Measurements from ENCODE around the gene ADCYAP1R1. TPM values are rescaled to one million over a fixed set of nuclear protein-coding genes. Genes with fewer than 3 reads are reported as not detected.
A peak's percentile ranks its signal among the peaks of the same experiment; 100 is the strongest.

The ADCYAP1R1 gene
- total and polyA plus RNA-seq, 3 experiments from 2014 or later: not detected

- no peak for DNase-seq
- no peaks in the 10 kb centered on the region for H3K27me3 ChIP-seq (ENCODE audit: insufficient read depth, low read length, poor library complexity, severe bottlenecking)
- H3K27ac Mint-ChIP-seq: no peak overlapping the region
- H3K27ac ChIP-seq (ENCODE audit: low read depth, low read length): no peak overlapping the region
- no peaks in the 10 kb centered on the region for H3K36me3 Mint-ChIP-seq
- H3K4me3 ChIP-seq (ENCODE audit: low read length): no peak overlapping the region
- ChIA-PET POLR2A (no interaction called here), CTCF (no interaction called here)
- peaks cover 0 to 3% (median 0%) of the 10 kb centered on the region in 5 donors for H3K9me3 Mint-ChIP-seq
- no peaks in the 10 kb centered on the region for H3K4me1 ChIP-seq (ENCODE audit: insufficient read depth, low read length)
- no peaks in the 10 kb centered on the region for H3K4me1 Mint-ChIP-seq
- H3K9me3 ChIP-seq (ENCODE audit: low read length): no peaks in the 10 kb centered on the region
- H3K36me3 ChIP-seq (ENCODE audit: insufficient read depth, low read length): no peaks in the 10 kb centered on the region
- H3K4me3 Mint-ChIP-seq: no peak overlapping the region
- H3K27me3 Mint-ChIP-seq: peaks cover 6 to 16% of the 10 kb centered on the region in 2 donors
These were observed 71.6 kb downstream of the ADCYAP1R1 start for GRCh38 chr7:31123726-31124125.

GRCh38 chr7:31125171-31125570, 73.1 kb downstream of the ADCYAP1R1 start:
- Histone ChIP-seq H3K27me3 (ENCODE audit: insufficient read depth, low read length, poor library complexity, severe bottlenecking) (no peaks in the 10 kb centered on the region), H3K36me3 (ENCODE audit: insufficient read depth, low read length) (no peaks in the 10 kb centered on the region), H3K4me1 (ENCODE audit: insufficient read depth, low read length) (no peaks in the 10 kb centered on the region), H3K27ac (ENCODE audit: low read depth, low read length) (no peak overlapping the region), H3K4me3 (ENCODE audit: low read length) (no peak overlapping the region), H3K9me3 (ENCODE audit: low read length) (no peaks in the 10 kb centered on the region)
- H3K36me3 Mint-ChIP-seq: no peaks in the 10 kb centered on the region
- peaks cover 6 to 27% of the 10 kb centered on the region in 2 donors for H3K27me3 Mint-ChIP-seq
- ChIA-PET CTCF (interaction anchor here (1.2 kb wide), 1 partner anchor 9 kb away, joined by 6 read pairs; no protein-coding TSS in a partner anchor), POLR2A (no interaction called here)
- no peak for DNase-seq
- H3K4me3 Mint-ChIP-seq: no peak overlapping the region
- H3K4me1 Mint-ChIP-seq: no peaks in the 10 kb centered on the region
- peaks cover 0 to 3% (median 0%) of the 10 kb centered on the region in 5 donors for H3K9me3 Mint-ChIP-seq
- H3K27ac Mint-ChIP-seq: no peak overlapping the region

GRCh38 chr7:31126976-31127375, 74.9 kb downstream of the ADCYAP1R1 start:
- Mint-ChIP-seq H3K36me3 (no peaks in the 10 kb centered on the region), H3K27me3 (peaks cover 6 to 28% of the 10 kb centered on the region in 2 donors), H3K9me3 (peaks cover 0 to 3% (median 0%) of the 10 kb centered on the region in 5 donors), H3K27ac (no peak overlapping the region), H3K4me1 (no peaks in the 10 kb centered on the region), H3K4me3 (no peak overlapping the region)
- no peak for DNase-seq
- Histone ChIP-seq H3K36me3 (ENCODE audit: insufficient read depth, low read length) (no peaks in the 10 kb centered on the region), H3K9me3 (ENCODE audit: low read length) (no peaks in the 10 kb centered on the region), H3K4me1 (ENCODE audit: insufficient read depth, low read length) (no peaks in the 10 kb centered on the region), H3K4me3 (ENCODE audit: low read length) (no peak overlapping the region), H3K27me3 (ENCODE audit: insufficient read depth, low read length, poor library complexity, severe bottlenecking) (no peaks in the 10 kb centered on the region), H3K27ac (ENCODE audit: low read depth, low read length) (no peak overlapping the region)
- POLR2A ChIA-PET: no interaction called here
- CTCF ChIA-PET: no interaction called here

DNA sequence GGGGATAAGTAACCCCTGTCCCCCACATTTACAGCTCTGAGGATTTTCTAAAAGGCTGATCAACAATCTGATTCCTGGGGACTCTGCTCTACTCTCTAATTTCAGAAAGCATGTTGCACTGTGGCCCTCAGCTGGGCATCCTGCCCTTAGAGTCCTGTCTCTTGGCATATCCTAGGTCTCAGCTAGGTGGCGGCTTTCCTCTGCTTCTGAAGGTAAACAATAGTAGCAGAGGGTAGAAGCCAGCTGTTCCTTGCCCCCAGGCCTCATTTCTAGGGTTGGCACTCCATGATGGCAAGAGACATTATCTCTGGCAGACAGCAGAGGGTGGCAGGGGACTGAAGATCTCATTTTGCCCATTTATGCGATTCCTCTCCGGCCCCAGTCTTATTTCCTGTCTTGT, 77.0 kb downstream of the ADCYAP1R1 start:
- Histone ChIP-seq H3K27ac (ENCODE audit: low read depth, low read length) (no peak overlapping the region), H3K4me3 (ENCODE audit: low read length) (no peak overlapping the region), H3K27me3 (ENCODE audit: insufficient read depth, low read length, poor library complexity, severe bottlenecking) (no peaks in the 10 kb centered on the region), H3K4me1 (ENCODE audit: insufficient read depth, low read length) (no peaks in the 10 kb centered on the region), H3K36me3 (ENCODE audit: insufficient read depth, low read length) (no peaks in the 10 kb centered on the region), H3K9me3 (ENCODE audit: low read length) (no peaks in the 10 kb centered on the region)
- H3K9me3 Mint-ChIP-seq: peaks cover 0 to 3% (median 0%) of the 10 kb centered on the region in 5 donors
- ChIA-PET POLR2A (no interaction called here), CTCF (no interaction called here)
- no peak for DNase-seq
- H3K27me3 Mint-ChIP-seq: peaks cover 6 to 31% of the 10 kb centered on the region in 2 donors
- no peaks in the 10 kb centered on the region for H3K4me1 Mint-ChIP-seq
- no peak overlapping the region for H3K27ac Mint-ChIP-seq
- H3K4me3 Mint-ChIP-seq: no peak overlapping the region
- H3K36me3 Mint-ChIP-seq: no peaks in the 10 kb centered on the region

- Histone ChIP-seq H3K9me3 (ENCODE audit: low read length) (no peaks in the 10 kb centered on the region), H3K4me1 (ENCODE audit: insufficient read depth, low read length) (no peaks in the 10 kb centered on the region), H3K27me3 (ENCODE audit: insufficient read depth, low read length, poor library complexity, severe bottlenecking) (no peaks in the 10 kb centered on the region), H3K4me3 (ENCODE audit: low read length) (no peak overlapping the region), H3K36me3 (ENCODE audit: insufficient read depth, low read length) (no peaks in the 10 kb centered on the region), H3K27ac (ENCODE audit: low read depth, low read length) (no peak overlapping the region)
- ChIA-PET POLR2A (no interaction called here), CTCF (interaction anchor here (0.8 to 2.9 kb wide), 6 partner anchors 9 to 150 kb away, joined by 3 to 17 read pairs (median 4); no protein-coding TSS in a partner anchor)
- H3K36me3 Mint-ChIP-seq: no peaks in the 10 kb centered on the region
- no peak overlapping the region for H3K4me3 Mint-ChIP-seq
- H3K27me3 Mint-ChIP-seq: peaks cover 2 to 15% of the 10 kb centered on the region in 2 donors
- H3K4me1 Mint-ChIP-seq: peaks cover 0 to 7% (median 5%) of the 10 kb centered on the region in 3 donors
- no peak overlapping the region for H3K27ac Mint-ChIP-seq
- DNase-seq: no peak
- no peaks in the 10 kb centered on the region for H3K9me3 Mint-ChIP-seq
These were observed 81.4 kb downstream of the ADCYAP1R1 start for GRCh38 chr7:31133497-31133896.

DNA sequence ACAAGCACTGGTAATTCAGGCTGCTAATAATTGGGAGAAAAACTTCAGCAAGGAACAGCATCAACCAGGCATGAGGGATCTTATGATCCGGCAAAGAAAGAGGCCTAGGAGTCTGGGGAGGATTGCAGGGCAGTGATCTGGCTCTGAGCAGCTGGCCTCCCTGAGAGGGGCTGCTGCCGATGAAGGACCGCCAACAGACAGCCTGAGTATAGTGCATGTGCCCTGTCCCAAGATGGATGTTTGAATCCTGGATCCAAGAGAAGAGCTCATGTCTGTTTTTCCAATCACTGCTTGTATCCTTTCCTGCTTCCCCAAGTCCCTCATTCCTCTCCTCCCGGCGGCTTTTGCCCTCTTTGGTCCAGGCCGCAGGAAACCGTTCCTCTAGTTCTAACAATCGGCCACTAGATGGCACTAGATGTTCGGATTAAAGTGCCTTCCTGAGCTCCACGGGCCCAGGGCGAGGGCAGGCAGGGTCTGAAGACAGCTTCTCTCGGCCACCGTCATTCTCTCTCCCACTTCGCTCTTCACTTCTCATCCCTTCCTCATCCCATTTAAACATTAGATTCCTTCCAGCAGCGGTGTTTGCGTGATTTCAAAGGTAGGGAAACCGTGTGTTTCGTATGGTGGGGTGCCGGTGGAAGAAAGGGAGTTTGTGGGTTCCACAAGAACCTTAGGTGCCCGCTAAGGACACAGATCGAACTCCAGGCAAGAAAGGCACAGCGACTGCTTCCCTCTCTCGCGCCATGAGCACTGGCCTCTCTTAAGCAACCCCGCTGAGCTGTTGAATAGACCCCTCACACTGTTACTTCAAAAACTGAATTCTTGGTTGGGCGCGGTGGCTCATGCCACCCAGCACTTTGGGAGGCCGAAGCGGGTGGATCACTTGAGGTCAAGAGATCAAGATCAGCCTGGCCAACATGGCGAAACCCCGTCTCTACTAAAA, 82.4 kb downstream of the ADCYAP1R1 start:
- no peak overlapping the region for H3K4me3 ChIP-seq (ENCODE audit: low read length)
- no peak overlapping the region for H3K27ac ChIP-seq (ENCODE audit: low read depth, low read length)
- no peaks in the 10 kb centered on the region for H3K36me3 Mint-ChIP-seq
- DNase-seq: peak in 3 of 5 donors; percentile 11 to 16 (median 12)
- H3K27ac Mint-ChIP-seq: peak overlapping the region in 1 of 8 donors; percentile 63
- POLR2A ChIA-PET: no interaction called here
- CTCF ChIA-PET: interaction anchor here (0.6 to 2.9 kb wide), 9 partner anchors 8 to 149 kb away, joined by 3 to 17 read pairs (median 4); no protein-coding TSS in a partner anchor
- H3K4me3 Mint-ChIP-seq: no peak overlapping the region
- no peaks in the 10 kb centered on the region for H3K4me1 ChIP-seq (ENCODE audit: insufficient read depth, low read length)
- H3K9me3 ChIP-seq (ENCODE audit: low read length): no peaks in the 10 kb centered on the region
- no peaks in the 10 kb centered on the region for H3K36me3 ChIP-seq (ENCODE audit: insufficient read depth, low read length)
- no peaks in the 10 kb centered on the region for H3K27me3 ChIP-seq (ENCODE audit: insufficient read depth, low read length, poor library complexity, severe bottlenecking)
- peaks cover 2 to 8% of the 10 kb centered on the region in 2 donors for H3K27me3 Mint-ChIP-seq
- H3K9me3 Mint-ChIP-seq: no peaks in the 10 kb centered on the region
- H3K4me1 Mint-ChIP-seq: peaks cover 0 to 7% (median 5%) of the 10 kb centered on the region in 3 donors

DNA sequence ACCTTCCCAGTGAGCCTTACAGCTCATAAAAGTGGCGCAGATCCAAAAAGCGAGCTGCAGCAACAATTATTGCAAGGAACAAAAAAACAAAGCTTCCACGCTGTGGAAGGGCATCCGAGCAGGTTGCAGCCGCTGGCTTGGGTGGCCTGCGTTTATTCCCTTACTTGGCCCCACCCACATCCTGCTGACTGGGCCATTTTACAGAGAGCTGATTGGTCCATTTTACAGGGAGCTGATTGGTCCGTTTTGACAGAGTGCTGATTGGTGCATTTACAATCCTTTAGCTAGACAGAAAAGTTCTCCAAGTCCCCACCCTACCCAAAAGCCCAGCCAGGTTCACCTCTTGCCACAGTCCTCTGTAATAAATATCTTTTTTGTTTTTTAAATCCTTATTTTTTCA, 85.1 kb downstream of the ADCYAP1R1 start:
- Mint-ChIP-seq H3K4me1 (peaks cover 0 to 7% (median 5%) of the 10 kb centered on the region in 3 donors), H3K36me3 (no peaks in the 10 kb centered on the region), H3K9me3 (no peaks in the 10 kb centered on the region), H3K27me3 (peaks cover 2 to 3% of the 10 kb centered on the region in 2 donors), H3K4me3 (no peak overlapping the region), H3K27ac (no peak overlapping the region)
- DNase-seq: no peak
- no peaks in the 10 kb centered on the region for H3K27me3 ChIP-seq (ENCODE audit: insufficient read depth, low read length, poor library complexity, severe bottlenecking)
- H3K36me3 ChIP-seq (ENCODE audit: insufficient read depth, low read length): no peaks in the 10 kb centered on the region
- no peaks in the 10 kb centered on the region for H3K4me1 ChIP-seq (ENCODE audit: insufficient read depth, low read length)
- CTCF ChIA-PET: no interaction called here
- H3K27ac ChIP-seq (ENCODE audit: low read depth, low read length): no peak overlapping the region
- POLR2A ChIA-PET: no interaction called here
- H3K4me3 ChIP-seq (ENCODE audit: low read length): no peak overlapping the region
- H3K9me3 ChIP-seq (ENCODE audit: low read length): no peaks in the 10 kb centered on the region

DNA sequence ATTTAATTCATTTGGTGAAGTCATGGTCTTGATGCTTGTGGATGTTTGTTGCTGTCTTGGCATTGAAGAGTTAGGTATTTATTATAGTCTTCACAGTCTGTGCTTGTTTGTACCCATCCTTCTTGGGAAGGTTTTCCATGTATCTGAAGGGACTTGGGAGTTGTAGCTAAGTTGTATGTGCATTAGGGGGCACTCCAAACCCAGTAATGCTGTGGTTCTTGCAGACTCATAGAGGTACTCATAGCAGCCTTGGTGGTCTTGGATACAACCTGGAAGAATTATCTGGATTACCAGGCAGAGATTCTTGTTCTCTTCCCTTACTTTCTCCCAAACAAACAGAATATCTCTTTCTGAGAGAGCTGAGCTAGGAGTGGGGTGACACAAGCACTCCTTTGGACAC, 93.2 kb downstream of the ADCYAP1R1 start:
- H3K4me1 ChIP-seq (ENCODE audit: insufficient read depth, low read length): no peaks in the 10 kb centered on the region
- Mint-ChIP-seq H3K4me3 (no peak overlapping the region), H3K4me1 (no peaks in the 10 kb centered on the region), H3K27ac (no peak overlapping the region), H3K9me3 (peaks cover 0 to 14% (median 5%) of the 10 kb centered on the region in 5 donors), H3K27me3 (peaks cover 8 to 19% of the 10 kb centered on the region in 2 donors), H3K36me3 (no peaks in the 10 kb centered on the region)
- H3K4me3 ChIP-seq (ENCODE audit: low read length): no peak overlapping the region
- no peaks in the 10 kb centered on the region for H3K36me3 ChIP-seq (ENCODE audit: insufficient read depth, low read length)
- H3K9me3 ChIP-seq (ENCODE audit: low read length): no peaks in the 10 kb centered on the region
- no peak overlapping the region for H3K27ac ChIP-seq (ENCODE audit: low read depth, low read length)
- DNase-seq: no peak
- ChIA-PET CTCF (no interaction called here), POLR2A (no interaction called here)
- no peaks in the 10 kb centered on the region for H3K27me3 ChIP-seq (ENCODE audit: insufficient read depth, low read length, poor library complexity, severe bottlenecking)

Measured in CD8-positive, alpha-beta memory T cell (primary cell).